AG09309 (cell line): ENCODE data around the gene CALB2.

Experiments
- DNase-seq: peaks from one replicate; pipeline ENCODE4 v3.0.0-alpha.2; 2010; ENCODE audit warnings: low read depth
- H3K4me3 ChIP-seq: 2 replicates; pipeline ENCODE4 v1.5.1; 2011; ENCODE audit warnings: mild to moderate bottlenecking, low read depth, low read length, moderate library complexity; ENCODE audit not compliant: control insufficient read depth
- TF ChIP-seq, protein P1 (sequence below): IDR thresholded peaks from 2 replicates; pipeline ENCODE4 v1.5.1; 2011; ENCODE audit warnings: mild to moderate bottlenecking, low read depth, low read length, inconsistent platforms; ENCODE audit not compliant: insufficient read depth, control insufficient read depth; ENCODE audit errors: missing control alignments

Gene CALB2

DNA sequence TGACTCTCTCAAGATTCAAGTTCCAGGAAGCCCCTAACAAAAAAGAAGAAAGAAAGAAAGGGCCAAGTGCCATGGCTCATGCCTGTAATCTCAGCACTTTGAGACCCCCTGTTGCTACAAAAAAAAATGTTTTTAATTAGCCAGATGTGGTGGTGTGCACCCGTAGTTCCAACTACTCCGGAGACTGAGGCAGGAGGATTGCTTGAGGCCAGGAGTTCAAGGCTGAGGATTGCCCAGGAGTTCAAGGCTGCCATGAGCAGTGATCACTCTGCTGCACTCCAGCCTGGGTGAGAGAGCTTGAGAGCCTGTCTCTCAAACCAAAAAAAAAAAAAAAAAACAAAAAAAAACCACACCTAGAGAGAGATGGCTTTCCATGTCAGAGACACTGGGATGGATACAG is 64.5 kb downstream of the CALB2 start:
- DNase-seq: no peak
- no peak overlapping the region for H3K4me3 ChIP-seq
- TF ChIP-seq, protein P1, sequence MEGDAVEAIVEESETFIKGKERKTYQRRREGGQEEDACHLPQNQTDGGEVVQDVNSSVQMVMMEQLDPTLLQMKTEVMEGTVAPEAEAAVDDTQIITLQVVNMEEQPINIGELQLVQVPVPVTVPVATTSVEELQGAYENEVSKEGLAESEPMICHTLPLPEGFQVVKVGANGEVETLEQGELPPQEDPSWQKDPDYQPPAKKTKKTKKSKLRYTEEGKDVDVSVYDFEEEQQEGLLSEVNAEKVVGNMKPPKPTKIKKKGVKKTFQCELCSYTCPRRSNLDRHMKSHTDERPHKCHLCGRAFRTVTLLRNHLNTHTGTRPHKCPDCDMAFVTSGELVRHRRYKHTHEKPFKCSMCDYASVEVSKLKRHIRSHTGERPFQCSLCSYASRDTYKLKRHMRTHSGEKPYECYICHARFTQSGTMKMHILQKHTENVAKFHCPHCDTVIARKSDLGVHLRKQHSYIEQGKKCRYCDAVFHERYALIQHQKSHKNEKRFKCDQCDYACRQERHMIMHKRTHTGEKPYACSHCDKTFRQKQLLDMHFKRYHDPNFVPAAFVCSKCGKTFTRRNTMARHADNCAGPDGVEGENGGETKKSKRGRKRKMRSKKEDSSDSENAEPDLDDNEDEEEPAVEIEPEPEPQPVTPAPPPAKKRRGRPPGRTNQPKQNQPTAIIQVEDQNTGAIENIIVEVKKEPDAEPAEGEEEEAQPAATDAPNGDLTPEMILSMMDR: no peak

GRCh38 chr16:71423865-71424264 is 65.3 kb downstream of the CALB2 start:
- no peak overlapping the region for H3K4me3 ChIP-seq
- no peak for DNase-seq
- TF ChIP-seq, protein P1: no peak

GRCh38 chr16:71424626-71425025 is 66.1 kb downstream of the CALB2 start:
- no peak overlapping the region for H3K4me3 ChIP-seq
- no peak for DNase-seq
- TF ChIP-seq, protein P1: no peak

GRCh38 chr16:71425746-71426068 is 67.2 kb downstream of the CALB2 start:
- DNase-seq: no peak
- TF ChIP-seq, protein P1: no peak
- no peak overlapping the region for H3K4me3 ChIP-seq

DNA sequence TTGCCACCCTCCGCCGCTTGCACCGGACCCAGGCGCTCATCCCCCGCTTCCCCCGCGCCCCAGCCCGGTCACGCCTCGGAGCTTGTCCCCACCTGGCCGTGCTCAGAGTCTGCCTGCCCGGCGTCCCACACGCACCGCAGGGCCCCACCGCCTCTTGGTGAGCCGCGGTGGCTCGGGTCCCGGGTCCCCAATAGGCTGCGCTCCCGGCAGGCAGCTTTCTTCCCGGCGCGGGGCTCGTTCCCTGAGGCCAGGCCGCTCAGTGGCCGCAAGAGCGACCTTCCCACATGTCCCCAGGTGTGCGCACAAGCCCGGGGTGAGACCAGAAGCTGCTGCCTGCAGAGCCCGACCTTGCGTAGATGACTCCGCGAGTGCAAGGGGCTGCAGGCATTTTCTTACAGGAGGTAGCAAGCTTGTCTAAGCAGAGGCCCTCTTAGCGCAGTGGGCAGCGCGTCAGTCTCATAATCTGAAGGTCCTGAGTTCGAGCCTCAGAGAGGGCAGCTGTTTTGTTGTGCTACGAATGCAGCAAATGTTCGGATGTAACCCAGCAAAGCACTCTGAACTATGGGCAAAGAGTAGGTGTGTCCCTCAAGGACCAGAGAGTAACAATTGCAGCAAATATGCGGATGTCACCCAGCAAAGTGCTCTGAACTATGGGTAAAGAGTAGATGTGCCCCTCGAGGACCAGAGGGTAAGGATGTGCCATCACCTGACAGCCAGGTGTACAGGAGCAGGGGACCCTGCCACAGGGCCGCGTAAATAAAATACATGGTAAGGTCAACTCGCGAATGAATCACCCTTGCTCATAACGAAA is 67.8 kb downstream of the CALB2 start:
- TF ChIP-seq, protein P1: no peak
- no peak overlapping the region; the same call in 1 of the 2 replicates for H3K4me3 ChIP-seq
- peak; percentile 28 for DNase-seq

- TF ChIP-seq, protein P1: no peak
- H3K4me3 ChIP-seq: no peak overlapping the region
- DNase-seq: no peak
Observed at GRCh38 chr16:71426880-71427615, 68.5 kb downstream of the CALB2 start.
